Measurements from ENCODE around the gene MAGI3.
"Not testable (repeated sequence)": the region's sequence is repeated elsewhere in the genome, so short reads cannot be mapped to it uniquely, and the experiment has no call there.

MAGI3 gene

DNA sequence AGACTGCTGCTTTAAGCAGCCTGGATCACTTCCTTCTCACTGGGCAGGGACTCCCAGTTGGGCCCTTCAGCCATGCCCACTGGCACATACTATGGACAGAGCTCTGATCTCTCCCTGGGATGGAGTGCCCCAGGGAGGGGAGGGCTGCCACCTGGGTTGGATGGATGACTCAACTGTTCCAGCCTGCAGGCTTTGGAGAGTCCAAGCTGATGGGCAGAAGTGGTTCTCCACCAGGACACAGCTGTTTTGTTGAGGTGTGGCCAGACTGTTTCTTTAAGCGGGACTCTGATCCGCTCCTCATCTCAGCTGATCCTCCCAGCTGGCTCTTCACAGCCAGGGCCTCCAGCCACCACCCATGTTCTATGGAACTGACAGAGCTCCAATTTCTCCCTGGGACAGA lies 166.9 kb downstream of the MAGI3 start:
- DNase-seq (ENCODE audit: extremely low read depth in 1 of 2, low read depth in 1 of 2): no peak

DNA sequence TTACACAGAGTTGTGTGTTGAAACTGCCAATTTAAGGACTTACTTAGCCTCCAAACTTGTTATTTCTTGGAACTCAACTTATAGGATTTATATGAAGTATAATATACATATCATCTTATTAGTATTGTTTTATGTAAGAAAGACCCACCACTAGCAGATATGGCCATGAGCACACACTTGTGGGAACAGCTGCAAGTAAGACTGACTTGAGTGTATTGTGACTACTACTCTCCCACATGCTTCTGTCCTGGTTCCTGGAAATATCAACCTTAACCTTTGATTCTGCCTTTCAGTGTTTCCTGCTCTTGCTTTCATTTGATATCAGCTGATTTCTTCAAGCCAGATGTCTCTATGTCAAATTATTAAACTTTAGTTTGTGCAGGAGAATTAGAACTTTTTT lies 175.3 kb downstream of the MAGI3 start:
- DNase-seq (ENCODE audit: extremely low read depth in 1 of 2, low read depth in 1 of 2): no peak

DNA sequence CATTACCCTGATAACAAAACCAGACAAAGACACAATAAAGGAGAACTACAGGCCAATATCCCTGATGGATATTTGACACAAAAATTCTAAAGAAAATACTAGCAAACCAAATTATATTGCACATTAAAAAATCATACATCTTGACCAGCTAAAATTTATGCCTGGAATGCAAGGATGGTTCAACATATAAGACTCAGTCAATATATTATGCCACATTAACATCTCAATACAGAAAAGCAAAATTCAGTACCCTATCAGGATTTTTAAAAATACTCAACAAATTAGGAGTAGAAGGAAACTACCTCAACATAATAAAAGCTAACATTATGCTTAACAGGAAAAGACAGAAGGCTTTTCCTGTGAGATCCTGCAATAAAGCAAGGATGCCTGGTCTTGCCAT lies 177.1 kb downstream of the MAGI3 start:
- DNase-seq (ENCODE audit: extremely low read depth in 1 of 2, low read depth in 1 of 2): no peak

DNA sequence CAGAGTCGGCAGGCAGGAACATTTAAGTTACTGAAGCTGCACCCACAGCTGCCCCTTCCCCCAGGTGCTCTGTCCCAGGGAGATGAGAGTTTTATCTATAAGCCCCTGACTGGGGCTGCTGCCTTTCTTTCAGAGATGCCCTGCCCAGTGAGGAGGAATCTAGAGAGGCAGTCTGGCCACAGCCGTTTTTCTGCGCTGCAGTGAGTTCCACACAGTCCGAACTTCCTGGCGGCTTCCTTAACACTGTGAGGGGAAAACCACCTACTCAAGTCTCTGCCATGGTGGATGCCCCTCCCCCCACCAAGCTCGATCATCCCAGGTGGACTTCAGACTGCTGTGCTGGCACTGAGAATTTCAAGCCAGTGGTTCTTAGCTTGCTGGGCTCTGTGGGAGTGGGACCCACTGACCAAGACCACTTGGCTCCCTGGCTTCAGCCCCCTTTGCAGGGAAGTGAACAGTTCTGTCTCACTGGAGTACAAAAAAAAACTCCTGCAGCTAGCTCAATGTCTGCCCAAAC lies 185.5 kb downstream of the MAGI3 start:
- not testable (repeated sequence) for DNase-seq (ENCODE audit: extremely low read depth in 1 of 2, low read depth in 1 of 2)

DNA sequence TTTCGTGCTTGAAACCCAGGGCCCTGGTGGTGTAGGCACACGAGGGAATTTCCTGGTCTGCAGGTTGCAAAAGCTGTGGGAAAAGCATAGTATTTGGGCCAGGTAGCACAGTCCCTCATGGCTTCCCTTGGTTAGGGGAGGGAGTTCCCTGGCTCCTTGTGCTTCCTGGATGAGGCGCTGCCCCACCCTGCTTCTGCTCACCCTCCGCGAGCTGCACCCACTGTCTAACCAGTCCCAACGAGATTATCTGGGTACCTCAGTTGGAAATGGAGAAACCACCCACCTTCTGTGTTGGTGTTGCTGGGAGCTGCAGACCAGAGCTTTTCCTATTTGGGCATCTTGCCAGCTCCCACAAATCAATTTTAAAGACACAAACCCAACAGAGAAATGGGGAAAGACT lies 186.0 kb downstream of the MAGI3 start:
- no peak for DNase-seq (ENCODE audit: extremely low read depth in 1 of 2, low read depth in 1 of 2)

DNA sequence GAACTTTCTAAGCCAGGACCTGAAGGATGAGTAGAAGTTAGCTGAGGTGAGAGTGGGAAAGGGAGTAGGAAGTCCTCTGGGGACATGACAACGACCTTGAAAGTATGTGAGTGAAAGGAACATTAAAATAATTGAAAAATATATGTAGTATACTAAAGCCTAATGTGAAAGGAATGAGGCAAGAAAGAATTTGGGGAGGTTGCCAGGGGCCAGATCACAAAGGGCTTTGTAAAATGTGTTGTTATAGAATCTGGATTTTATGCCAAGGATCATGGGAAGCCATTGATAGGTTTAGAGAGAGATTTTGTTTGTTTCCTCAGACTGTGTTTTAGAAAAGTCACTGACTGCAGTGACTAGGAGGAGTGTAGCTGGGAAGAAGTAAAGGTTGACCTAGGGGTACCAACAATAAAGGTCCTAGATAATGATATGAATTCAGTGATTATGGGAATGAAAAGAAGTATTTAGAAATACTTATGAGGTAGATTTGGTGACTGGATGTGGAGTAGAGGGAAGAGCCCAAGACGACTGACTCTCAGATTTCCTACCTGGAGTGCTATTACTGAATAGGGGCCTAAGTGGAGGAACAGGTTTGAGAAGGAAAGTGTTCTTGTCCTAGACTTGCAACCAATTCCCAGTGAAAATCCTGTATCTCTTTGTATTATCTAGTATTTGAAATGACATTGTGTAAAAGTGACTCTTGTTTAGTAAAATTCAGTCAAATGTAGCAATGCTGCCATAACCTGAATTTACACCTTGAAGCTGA lies 189.1 kb downstream of the MAGI3 start:
- DNase-seq (ENCODE audit: extremely low read depth in 1 of 2, low read depth in 1 of 2): no peak

DNA sequence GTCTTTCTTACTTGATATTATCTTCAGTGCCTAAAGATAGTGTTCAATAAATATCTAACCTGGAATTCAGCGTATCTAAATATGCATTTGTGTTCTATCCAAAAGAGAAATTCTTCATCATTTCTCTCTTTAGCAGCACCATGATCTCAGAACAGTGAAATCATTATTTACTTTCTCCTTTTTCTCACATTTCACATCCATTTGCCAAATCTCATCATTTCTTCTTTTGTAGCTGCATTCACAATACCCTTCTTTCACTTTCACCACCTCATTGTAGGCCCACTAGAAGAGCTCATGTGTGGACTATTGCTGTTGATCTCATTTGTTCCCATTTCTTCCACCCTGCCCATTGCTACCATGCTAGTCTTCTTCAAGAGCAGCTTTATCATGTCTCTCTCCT lies 191.0 kb downstream of the MAGI3 start:
- DNase-seq (ENCODE audit: extremely low read depth in 1 of 2, low read depth in 1 of 2): no peak

DNA sequence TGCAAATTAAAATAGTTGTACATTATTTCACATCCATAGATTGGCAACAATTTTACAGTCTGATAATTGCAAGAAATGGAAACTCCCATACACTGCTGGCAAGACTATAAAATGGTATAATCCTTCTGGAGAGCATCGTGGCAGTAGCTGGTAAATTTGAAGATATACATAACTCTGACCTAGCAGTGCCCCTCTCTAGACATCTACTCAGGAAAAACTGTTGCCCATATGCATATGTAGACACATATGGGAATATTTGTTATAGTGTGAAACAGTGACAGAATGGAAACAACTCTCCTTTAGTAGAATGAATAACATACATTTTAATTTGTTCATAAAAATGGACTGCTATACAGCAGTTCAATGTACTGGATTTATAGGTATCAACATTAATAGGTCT lies 191.8 kb downstream of the MAGI3 start:
- DNase-seq (ENCODE audit: extremely low read depth in 1 of 2, low read depth in 1 of 2): no peak

DNA sequence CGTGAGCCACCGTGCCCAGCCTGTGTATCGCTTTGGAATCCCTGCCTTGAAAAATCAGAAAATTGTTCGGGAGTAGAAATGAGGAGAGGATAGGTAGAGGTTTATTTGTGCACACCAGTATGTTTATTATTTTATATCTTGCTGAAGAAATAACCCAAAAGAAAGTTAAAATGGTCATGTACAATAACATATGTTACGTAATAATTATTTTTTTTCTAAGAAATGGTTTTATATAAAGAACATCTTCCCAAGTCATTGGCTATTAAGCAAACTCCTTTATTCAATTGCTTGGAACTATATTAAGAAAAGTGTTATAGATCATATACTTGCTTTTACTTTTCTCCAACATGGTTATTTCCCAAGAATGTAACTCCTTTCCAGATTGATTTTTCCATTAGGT lies 197.2 kb downstream of the MAGI3 start:
- DNase-seq (ENCODE audit: extremely low read depth in 1 of 2, low read depth in 1 of 2): no peak

DNA sequence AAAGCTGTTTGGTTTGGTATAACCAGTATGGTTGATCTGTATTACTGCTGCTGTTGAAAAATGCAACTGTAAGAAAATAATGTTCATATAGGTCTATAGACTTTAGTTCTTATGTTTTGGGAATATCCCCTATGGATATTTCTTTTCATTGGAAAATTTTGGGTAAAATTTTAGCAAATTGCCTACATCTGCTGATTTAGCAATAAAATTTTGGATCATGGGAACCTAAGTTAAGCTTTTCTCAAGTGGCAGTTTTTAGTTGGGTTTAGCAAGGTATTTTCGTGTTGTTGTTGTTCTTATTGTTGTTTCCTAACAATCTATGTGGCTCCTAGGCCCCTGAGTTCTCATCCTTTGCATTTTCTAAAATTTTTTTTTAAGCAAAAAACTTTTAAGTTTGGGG lies 201.9 kb downstream of the MAGI3 start:
- no peak for DNase-seq (ENCODE audit: extremely low read depth in 1 of 2, low read depth in 1 of 2)

DNA sequence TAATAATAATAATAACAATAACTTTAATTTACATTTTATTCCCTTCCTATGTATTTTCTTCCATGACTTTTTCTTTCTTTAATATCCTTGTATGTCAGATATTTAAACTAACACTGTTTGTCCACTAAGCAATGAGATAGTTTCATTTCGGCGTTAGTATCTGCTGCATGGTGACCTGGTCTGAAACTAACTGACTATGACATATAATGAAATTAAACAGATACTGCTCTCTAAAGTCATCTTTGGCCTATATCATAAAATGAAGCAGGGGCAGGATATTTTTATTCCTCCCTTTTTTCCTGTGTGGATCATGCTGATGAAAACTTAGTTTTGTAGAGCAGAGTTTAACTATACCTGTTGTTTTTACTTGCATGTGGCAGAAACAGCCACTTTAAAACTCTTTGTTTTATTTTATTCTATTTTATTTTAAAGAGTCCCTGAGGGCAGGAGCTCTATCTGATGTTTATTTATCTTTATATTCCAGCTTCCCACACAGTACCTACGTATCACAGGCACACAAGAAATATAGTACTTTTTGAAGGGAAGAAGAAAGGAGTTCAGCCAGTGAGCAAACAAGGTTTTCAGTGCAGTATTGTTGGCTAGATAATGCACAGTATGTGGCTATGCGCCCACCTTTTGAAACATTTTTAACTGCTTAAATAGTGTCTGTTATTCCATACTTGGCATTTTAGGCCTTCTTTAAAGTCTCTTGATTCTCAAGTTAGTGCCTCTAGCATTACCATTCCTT lies 203.4 kb downstream of the MAGI3 start:
- no peak for DNase-seq (ENCODE audit: extremely low read depth in 1 of 2, low read depth in 1 of 2)

DNA sequence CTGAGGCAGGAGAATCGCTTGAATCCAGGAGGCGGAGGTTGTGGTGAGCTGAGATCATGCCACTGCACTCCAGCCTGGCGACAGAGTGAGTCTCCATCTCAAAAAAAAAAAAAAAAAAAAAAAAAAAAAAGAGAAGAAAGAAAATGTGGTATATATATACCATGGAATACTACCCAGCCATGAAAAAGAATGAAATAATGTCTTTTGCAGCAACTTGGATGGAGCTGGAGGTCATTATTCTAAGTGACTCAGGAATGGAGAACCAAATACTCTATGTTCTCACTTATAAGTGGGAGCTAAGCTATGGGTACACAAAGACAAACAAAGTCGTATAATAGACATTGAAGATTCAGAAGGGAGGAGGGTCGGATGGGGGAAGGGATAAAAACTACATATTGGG lies 214.2 kb downstream of the MAGI3 start:
- DNase-seq (ENCODE audit: extremely low read depth in 1 of 2, low read depth in 1 of 2): not testable (repeated sequence)

DNA sequence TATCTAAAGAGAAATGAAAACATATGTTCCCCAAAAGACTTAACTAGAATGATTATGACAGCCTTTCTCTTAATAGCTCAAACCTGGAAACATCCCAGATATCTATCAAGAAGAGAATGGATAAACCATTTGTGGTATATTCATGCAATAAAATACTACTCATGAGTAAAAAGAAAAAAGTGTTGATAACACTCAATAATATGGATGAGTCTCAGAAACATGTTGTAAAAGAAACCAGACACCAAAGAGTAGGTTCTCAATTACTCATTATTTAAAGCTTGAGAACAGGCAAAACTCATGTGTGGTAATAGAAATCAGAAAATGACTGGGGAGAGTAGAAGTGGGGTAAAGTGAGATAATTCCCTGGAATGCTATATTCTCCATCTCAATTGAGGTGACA lies 214.8 kb downstream of the MAGI3 start:
- no peak for DNase-seq (ENCODE audit: extremely low read depth in 1 of 2, low read depth in 1 of 2)

DNA sequence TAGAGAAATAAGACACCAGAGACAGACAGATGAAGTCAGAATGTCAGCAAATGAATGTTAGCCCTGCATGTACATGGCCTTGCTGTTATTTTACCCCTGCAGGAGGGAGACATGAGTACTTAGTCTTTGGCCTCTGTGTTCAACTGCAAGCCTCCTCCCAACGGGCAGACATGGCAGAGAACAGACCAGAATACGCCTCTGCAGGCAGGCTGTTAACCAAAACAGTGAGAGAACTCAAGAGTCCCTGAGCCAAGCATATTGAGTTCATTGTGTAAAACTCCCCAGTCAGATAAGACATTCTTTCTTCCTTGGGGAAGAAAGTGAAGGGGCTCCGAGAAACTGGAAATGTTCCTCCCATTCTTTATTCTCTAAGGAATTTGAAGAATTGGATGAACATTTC lies 218.1 kb downstream of the MAGI3 start:
- no peak for DNase-seq (ENCODE audit: extremely low read depth in 1 of 2, low read depth in 1 of 2)

DNA sequence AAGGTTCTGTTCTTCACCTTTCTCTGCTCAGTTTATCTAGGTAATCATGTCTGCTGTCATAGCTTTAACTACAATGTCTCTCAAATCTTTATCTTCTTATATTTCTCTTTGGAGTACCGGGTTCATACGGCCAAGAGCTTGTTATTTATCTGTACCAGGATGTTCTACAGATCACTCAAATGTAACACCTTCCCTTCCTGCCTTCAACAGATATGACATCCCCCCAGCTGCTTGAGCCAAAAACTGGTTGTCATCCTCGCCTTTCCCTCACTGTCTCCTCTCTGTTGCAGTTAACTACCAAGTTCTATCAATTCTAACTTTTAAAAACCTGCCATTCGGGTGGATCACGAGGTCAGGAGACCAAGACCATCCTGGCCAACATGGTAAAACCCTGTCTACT lies 220.1 kb downstream of the MAGI3 start:
- no peak for DNase-seq (ENCODE audit: extremely low read depth in 1 of 2, low read depth in 1 of 2)

DNA sequence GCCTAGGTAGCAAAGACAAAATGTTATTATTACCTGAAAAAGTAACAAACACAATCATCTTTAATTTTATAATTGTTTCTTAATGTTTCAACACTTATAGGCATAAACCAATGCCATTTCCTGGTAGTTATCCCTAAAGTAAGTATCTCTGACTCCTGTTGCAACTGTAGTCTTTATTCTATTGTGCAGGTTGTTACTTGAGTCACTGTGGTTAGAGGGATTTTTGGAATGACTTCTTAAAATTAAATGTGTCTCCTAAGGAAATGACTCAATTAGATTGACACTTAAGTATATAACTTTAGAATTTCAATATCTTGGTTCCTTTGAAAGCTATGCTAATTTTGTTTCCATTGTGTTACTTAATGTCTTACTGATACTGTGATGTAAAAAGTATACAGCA lies 225.1 kb downstream of the MAGI3 start:
- DNase-seq (ENCODE audit: extremely low read depth in 1 of 2, low read depth in 1 of 2): no peak

DNA sequence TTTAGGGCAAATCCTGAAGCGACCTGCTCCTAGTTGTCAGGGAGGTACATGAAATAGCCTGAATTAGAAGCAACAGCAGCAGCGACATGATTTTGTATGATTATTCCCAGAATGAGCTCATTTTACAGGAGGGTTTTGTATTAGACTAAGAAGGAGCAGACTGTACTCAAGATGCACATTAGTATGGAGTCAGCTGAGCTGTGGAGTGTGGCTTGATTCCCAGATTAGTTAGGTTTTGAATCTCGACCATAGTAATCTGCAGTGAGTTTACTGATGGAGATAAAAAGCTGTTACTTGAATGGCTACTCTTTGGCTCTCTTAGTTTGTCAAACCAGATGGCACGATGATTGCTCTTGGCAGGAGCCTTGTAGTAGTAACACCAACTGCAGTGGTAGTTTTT lies 225.8 kb downstream of the MAGI3 start:
- DNase-seq (ENCODE audit: extremely low read depth in 1 of 2, low read depth in 1 of 2): no peak

DNA sequence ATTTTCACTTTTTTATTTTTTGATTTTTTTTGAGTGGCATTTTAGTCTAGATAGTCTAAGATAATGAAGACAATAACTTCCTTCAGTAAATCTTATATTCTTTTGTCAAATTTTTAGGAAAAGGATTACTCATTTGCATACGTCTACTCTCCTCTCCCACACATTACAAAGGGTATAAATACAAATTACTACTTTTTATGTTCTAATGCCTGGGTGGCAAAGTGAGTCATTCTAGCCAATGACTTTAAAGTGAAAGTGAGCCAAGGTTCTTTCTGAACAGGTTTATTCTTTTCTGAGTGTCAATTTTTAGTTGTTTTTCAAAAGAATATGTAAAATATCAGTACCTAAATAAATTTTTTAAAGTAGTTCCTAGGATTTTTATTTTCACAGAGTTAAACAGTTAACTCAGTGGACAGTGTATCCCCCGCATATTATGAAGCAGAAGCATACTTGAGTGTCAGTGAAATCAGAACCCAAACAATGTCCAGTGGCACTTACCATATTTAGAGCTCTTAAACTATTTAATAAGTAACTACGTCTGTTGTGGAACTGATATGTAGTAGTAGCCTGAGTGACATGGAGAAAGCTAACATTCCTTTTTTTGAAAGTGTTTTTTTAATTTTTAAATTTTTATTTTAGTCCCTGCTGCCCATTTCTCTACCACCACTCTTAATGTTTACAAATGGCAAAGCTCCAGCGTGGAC lies 227.3 kb downstream of the MAGI3 start:
- no peak for DNase-seq (ENCODE audit: extremely low read depth in 1 of 2, low read depth in 1 of 2)

DNA sequence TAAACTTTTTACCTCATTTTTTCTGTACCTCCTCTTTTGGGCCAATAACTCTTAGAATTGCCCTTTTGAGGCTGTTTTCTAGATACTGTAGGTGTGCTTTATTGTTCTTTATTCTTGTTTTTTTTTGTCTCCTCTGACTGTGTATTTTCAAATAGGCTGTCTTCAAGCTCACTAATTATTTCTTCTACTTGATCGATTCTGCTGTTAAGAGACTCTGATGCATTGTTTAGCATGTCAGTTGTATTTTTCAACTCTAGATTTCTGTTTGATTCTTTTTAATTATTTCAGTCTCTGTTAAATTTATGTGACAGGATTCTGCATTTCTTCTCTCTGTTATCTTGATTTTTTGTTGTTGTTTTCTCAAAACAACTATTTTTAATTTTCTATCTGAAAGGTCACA lies 238.7 kb downstream of the MAGI3 start:
- DNase-seq (ENCODE audit: extremely low read depth in 1 of 2, low read depth in 1 of 2): no peak

DNA sequence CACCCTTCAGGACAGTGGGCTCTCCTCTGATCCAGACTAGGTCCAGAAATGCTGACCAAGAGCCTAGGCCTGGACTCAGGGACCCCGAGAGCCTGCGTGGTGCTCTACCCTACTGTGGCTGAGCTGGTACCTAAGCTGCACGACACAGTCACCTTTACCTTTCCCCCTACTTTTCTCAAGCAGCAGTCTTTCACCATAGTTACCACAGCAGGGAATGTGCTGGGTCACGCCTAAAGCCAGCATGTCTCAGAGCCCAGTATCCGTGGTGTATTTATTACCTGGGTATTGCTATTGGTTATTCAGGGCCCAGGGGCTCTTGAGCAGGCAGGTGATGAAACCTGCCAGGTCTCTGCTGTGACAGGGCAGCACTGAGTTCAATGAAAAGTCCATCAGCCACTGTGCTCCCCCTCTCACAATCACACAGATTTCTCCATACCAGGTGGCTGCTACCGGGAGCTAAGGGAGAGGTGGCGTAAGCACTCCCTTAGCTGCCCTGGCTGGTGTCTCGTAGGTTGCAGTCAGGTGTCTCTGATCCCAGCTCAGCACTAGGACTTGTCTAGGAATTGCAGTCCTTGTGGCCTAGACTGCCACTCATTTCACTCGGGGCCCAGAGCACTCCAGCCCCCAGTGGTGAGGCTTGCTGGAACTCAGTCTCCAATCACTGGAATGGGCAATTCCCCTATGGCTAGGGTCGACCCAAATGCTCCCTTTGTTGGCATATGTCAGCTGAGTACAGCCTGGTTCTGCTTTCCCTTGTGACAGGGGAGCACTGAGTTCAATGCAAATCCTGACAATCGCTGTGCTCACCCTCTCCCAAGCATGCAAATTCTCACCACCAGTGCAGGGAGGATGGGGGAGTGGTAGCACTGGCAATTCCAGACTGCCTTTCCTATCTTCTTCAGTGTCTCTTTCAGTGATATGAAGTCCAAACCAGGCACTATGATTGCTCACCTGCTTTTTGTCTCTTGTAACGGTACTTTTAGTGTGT lies 240.3 kb downstream of the MAGI3 start:
- no peak for DNase-seq (ENCODE audit: extremely low read depth in 1 of 2, low read depth in 1 of 2)

DNA sequence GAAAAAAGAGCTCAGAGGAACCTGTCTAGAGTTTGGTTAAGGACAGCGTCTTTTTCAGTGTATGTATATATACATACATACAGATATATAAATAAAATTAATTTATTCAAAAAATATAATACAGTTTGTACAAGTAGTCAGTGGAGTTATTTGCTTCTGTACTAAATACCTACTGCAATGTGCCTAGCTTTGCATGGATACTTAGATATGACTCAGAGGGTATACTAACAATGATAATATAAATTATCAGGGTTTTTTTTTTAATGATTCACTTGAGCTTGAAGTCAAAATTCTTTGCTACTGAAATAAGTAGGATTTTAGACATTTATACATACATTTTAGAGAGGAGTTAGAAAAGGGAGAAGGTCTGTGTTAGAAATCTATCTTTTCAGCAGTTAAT lies 251.1 kb downstream of the MAGI3 start:
- DNase-seq (ENCODE audit: extremely low read depth in 1 of 2, low read depth in 1 of 2): no peak

Measured in stimulated activated CD8-positive, alpha-beta memory T cell treated with anti-CD3 and anti-CD28 coated beads, Interleukin-7, amount 100 ng/mL, for 48 hours (primary cell).